ENCODE data around the gene SUGP1.
A peak's percentile ranks its signal among the peaks of the same experiment; 100 is the strongest.

SUGP1 gene

DNA sequence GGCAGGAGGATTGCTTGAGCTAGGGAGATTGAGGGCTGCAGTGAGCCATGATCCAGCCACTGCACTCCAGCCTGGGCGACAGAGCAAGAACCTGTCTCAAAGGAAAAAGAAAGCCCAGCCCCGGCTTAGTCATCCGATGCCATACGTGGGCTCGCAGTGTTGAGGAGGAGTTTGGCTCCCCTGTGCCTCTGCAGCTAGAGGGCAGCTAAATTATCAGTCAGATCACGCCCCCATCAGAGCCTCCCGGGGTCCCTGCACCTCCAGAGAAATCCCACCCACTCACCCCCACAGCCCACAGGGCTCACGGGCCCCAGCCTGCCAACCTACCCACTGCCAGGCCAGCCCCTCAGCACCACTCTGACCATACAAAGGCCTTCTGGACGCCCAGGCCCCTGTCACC, 28.0 kb upstream of the SUGP1 start:
- DNase-seq (ENCODE audit: low read depth), result peak; percentile 24
- H3K4me3 ChIP-seq (ENCODE audit: low read length), result no peak overlapping the region
- TF ChIP-seq, protein P1, sequence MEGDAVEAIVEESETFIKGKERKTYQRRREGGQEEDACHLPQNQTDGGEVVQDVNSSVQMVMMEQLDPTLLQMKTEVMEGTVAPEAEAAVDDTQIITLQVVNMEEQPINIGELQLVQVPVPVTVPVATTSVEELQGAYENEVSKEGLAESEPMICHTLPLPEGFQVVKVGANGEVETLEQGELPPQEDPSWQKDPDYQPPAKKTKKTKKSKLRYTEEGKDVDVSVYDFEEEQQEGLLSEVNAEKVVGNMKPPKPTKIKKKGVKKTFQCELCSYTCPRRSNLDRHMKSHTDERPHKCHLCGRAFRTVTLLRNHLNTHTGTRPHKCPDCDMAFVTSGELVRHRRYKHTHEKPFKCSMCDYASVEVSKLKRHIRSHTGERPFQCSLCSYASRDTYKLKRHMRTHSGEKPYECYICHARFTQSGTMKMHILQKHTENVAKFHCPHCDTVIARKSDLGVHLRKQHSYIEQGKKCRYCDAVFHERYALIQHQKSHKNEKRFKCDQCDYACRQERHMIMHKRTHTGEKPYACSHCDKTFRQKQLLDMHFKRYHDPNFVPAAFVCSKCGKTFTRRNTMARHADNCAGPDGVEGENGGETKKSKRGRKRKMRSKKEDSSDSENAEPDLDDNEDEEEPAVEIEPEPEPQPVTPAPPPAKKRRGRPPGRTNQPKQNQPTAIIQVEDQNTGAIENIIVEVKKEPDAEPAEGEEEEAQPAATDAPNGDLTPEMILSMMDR (IDR thresholded peaks at IDR 0.05; ENCODE audit: insufficient read depth, low read depth, low read length, missing control alignments), result no peak

DNA sequence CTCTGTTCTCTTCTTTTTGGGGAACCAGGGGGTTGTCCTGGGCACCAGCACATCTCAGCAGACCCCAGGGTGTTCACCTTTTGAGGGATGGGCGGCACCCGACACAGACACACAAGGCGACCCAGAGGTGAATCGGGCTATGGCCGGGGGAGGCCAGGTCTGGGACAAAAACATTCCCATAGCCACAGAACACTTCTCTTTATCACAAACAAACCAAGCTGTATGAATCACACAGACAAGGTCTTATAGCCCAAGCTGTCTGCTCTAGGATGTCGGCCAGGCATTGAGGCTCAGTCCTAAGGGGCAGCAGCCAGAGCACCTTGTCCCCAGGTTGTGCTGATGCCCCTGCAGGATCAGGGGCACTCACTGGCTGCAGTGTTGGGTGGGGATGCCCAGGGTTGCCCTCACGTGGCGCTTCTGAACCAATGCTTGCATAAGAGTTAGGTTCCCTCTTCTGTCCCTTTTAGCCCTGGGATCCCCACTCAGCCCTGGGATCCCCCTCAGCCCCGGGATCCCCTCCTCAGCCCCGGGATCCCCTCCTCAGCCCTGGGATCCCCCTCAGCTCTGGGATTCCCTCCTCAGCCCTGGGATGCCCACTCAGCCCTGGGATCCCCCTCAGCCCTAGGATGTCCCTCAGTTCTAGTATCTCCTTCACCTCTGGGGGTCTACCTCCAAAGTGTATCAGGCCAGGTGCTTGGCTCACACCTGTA, 27.2 kb upstream of the SUGP1 start:
- DNase-seq (ENCODE audit: low read depth), result no peak
- no peak overlapping the region for H3K4me3 ChIP-seq (ENCODE audit: low read length)
- TF ChIP-seq, protein P1 (IDR thresholded peaks at IDR 0.05; ENCODE audit: insufficient read depth, low read depth, low read length, missing control alignments), result no peak

DNA sequence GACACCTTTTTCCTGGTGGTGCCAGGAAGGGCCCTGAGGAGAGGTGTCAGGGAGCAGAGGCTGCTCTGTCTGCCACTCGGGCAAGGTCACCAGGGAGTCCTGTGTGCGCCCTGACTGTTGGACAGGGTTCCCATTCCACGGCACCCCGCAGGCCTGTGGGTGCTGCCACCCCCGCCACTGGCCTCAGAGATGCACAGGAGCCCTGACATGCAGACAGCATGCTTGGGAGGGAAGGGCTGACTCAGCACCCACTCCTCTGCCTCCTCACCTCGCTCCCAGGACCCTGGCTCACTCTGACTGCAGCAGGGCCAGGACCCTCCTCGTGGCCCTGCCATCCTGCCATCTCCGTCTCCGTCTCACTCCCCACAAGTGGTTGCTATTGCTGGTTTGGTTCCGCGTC, 25.7 kb upstream of the SUGP1 start:
- no peak for DNase-seq (ENCODE audit: low read depth)
- TF ChIP-seq, protein P1 (IDR thresholded peaks at IDR 0.05; ENCODE audit: insufficient read depth, low read depth, low read length, missing control alignments), result no peak
- no peak overlapping the region for H3K4me3 ChIP-seq (ENCODE audit: low read length)

DNA sequence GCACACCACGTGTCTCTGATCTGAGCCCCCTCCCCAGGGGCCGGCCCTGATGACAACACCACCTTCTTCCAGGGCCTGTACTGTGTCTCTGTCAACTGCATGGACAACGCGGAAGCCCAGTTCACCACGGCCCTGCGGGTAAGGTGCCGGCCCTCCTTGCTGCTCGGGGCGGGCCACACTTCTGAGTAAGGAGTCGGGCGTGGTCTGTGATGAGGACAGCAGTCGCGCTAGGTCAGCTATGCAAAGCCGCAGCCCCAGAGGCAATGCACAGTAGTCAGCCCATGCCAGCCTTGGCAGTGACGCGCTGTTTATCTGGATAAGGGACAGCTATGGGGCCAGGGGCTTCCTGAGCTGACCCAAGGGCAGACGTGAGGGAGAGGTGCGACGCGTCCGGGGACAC, 24.9 kb upstream of the SUGP1 start:
- TF ChIP-seq, protein P1 (IDR thresholded peaks at IDR 0.05; ENCODE audit: insufficient read depth, low read depth, low read length, missing control alignments), result no peak
- no peak for DNase-seq (ENCODE audit: low read depth)
- no peak overlapping the region for H3K4me3 ChIP-seq (ENCODE audit: low read length)

DNA sequence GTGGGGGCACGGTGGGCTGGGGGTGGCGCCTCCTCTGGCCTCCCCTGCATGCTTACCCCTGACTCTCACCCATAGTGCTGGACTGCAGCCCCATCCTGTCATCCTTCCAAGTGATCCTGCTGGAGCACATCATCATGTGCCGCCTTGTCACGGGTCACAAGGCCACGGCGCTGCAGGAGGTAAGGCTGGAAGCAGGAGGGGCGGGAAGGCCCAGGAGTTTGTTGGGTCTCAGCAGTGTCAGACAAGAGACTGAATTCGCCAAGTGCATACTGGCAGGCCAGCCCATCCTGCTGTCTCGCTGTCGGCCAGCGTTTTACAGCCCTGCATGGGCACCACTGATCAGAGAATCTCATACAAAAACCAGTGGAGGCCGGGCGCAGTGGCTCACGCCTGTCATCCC, 23.5 kb upstream of the SUGP1 start:
- DNase-seq (ENCODE audit: low read depth), result no peak
- no peak overlapping the region for H3K4me3 ChIP-seq (ENCODE audit: low read length)
- TF ChIP-seq, protein P1 (IDR thresholded peaks at IDR 0.05; ENCODE audit: insufficient read depth, low read depth, low read length, missing control alignments), result no peak

DNA sequence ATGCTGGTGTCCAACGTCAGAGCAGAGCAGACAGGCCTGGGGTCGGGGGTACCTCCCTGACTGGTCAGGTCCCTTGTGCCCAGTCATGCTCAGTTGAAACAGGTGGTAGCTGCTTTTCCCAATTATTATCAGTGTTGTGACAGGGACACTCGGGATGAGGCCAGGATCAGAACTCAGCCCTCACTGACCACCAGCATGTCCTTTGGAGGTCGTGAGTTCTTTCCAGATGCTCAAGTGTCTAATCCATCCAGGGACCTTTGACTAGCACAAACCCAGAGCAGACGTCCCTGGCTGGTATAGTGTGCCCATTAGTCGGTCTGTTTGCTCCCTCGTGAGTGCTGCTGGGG, 22.7 kb upstream of the SUGP1 start:
- no peak overlapping the region for H3K4me3 ChIP-seq (ENCODE audit: low read length)
- TF ChIP-seq, protein P1 (IDR thresholded peaks at IDR 0.05; ENCODE audit: insufficient read depth, low read depth, low read length, missing control alignments), result no peak
- no peak for DNase-seq (ENCODE audit: low read depth)

Data from epithelial cell of esophagus (primary cell).